ENCODE data around the gene SH2B3.
"Not testable (repeated sequence)": the region's sequence is repeated elsewhere in the genome, so short reads cannot be mapped to it uniquely, and the experiment has no call there.

The SH2B3 gene

GRCh38 chr12:111405859-111406473 is at the start of gene SH2B3:
TSS of gene SH2B3 (plus strand) at chr12:111405923. CDS start at chr12:111418146, 12,223 bp downstream.
- DNase-seq (ENCODE audit: low read depth in 3 of 3): peak in 2 of 3 experiments; percentile 59 to 74

- peak in 2 of 3 experiments; percentile 7 to 55 for DNase-seq (ENCODE audit: low read depth in 3 of 3)
Measured at GRCh38 chr12:111359231-111359913, 46.4 kb upstream of the SH2B3 start.

GRCh38 chr12:111359914-111360276 is 45.8 kb upstream of the SH2B3 start:
- DNase-seq (ENCODE audit: low read depth in 3 of 3): no peak

- DNase-seq (ENCODE audit: low read depth in 3 of 3): no peak
Measured at GRCh38 chr12:111360325-111360930, 45.3 kb upstream of the SH2B3 start.

- no peak for DNase-seq (ENCODE audit: low read depth in 3 of 3)
Measured at GRCh38 chr12:111361073-111361716, 44.5 kb upstream of the SH2B3 start.

GRCh38 chr12:111361717-111362576 is 43.8 kb upstream of the SH2B3 start:
- no peak for DNase-seq (ENCODE audit: low read depth in 3 of 3)

GRCh38 chr12:111362687-111363475 is 42.8 kb upstream of the SH2B3 start:
- DNase-seq (ENCODE audit: low read depth in 3 of 3): no peak

GRCh38 chr12:111363578-111363977 is 42.1 kb upstream of the SH2B3 start:
- no peak for DNase-seq (ENCODE audit: low read depth in 3 of 3)

- DNase-seq (ENCODE audit: low read depth in 3 of 3): no peak
Measured at GRCh38 chr12:111366075-111366474, 39.6 kb upstream of the SH2B3 start.

GRCh38 chr12:111366583-111366982 is 39.1 kb upstream of the SH2B3 start:
- no peak for DNase-seq (ENCODE audit: low read depth in 3 of 3)

GRCh38 chr12:111367661-111368221 is 38.0 kb upstream of the SH2B3 start:
- DNase-seq (ENCODE audit: low read depth in 3 of 3): no peak

- DNase-seq (ENCODE audit: low read depth in 3 of 3): no peak
Measured at GRCh38 chr12:111368291-111368787, 37.4 kb upstream of the SH2B3 start.

- peak; percentile 69 to 84 (median 73) for DNase-seq (ENCODE audit: low read depth in 3 of 3)
Measured at GRCh38 chr12:111368788-111369495, 36.8 kb upstream of the SH2B3 start, which contains the start of gene PHETA1. TSS of gene PHETA1 (minus strand) at chr12:111369095. CDS start at chr12:111363427, 5,668 bp downstream.

- no peak for DNase-seq (ENCODE audit: low read depth in 3 of 3)
Measured at GRCh38 chr12:111369496-111370220, 36.1 kb upstream of the SH2B3 start.

- DNase-seq (ENCODE audit: low read depth in 3 of 3): not testable (repeated sequence)
Measured at GRCh38 chr12:111373231-111373630, 32.5 kb upstream of the SH2B3 start.

GRCh38 chr12:111377440-111377839 is 28.3 kb upstream of the SH2B3 start:
- DNase-seq (ENCODE audit: low read depth in 3 of 3): no peak

- DNase-seq (ENCODE audit: low read depth in 3 of 3): no peak
Measured at GRCh38 chr12:111379942-111380554, 25.7 kb upstream of the SH2B3 start.

- no peak for DNase-seq (ENCODE audit: low read depth in 3 of 3)
Measured at GRCh38 chr12:111384596-111384995, 21.1 kb upstream of the SH2B3 start.

All from stimulated activated CD4-positive, alpha-beta T cell treated with anti-CD3 and anti-CD28 coated beads, TNF-alpha, amount 100 ng/mL, for 24 hours (primary cell).